Testis (tissue), 3 donors: ENCODE measurements around the gene OTULIN. TPM values are rescaled to one million over a fixed set of nuclear protein-coding genes. Genes with fewer than 3 reads are reported as not detected.

Experiments used
- DNase-seq: peaks from one replicate; pipeline ENCODE4 v3.0.0-alpha.2; 2019
- H3K27ac ChIP-seq, 2 donors: fragments of 200-600 bp; sonication (generic); one replicate each; pipeline ENCODE4 v1.5.1; 2019
- H3K27me3 ChIP-seq: fragments of 200-600 bp; sonication (generic); one replicate; pipeline ENCODE4 v1.5.1; 2019
- H3K36me3 ChIP-seq: fragments of 200-600 bp; sonication (generic); one replicate; pipeline ENCODE4 v1.5.1; 2017; ENCODE audit warnings: low read depth; ENCODE audit errors: missing control alignments
- H3K4me1 ChIP-seq: fragments of 200-600 bp; sonication (generic); one replicate; pipeline ENCODE4 v1.5.1; 2019
- H3K4me3 ChIP-seq, 2 donors: fragments of 200-600 bp; sonication (generic); one replicate each; pipeline ENCODE4 v1.5.1; 2017 to 2019
- H3K9me3 ChIP-seq: fragments of 200-600 bp; sonication (generic); one replicate; pipeline ENCODE4 v1.5.1; 2017
- POLR2A ChIP-seq: fragments of 450-650 bp; IDR thresholded peaks from one replicate; pipeline ENCODE4 v1.6.1; 2017; ENCODE audit warnings: antibody characterized with exemption, mild to moderate bottlenecking, moderate library complexity
- WGBS, 2 donors: methylation state at CpG; one replicate each; pipeline ENCODE4 v1.1.5; 2018; 5-methylcytosine and 5-hydroxymethylcytosine counted together
- intact Hi-C: fragments of 100-400 bp; cut with DNase I; formaldehyde crosslinking; loops from one replicate; pipeline ENCODE4 v1.15.1; 2023; ENCODE audit warnings: low total_unique reads
- polyA plus RNA-seq: library from polyadenylated mRNA; stranded (reverse); fragments of 350-450 nt; fragmentation: Illumina TruSeq; extraction: RNeasy Lipid Tissue Mini Kit (QIAGEN cat#74804); gene quantifications from one replicate; pipeline ENCODE4 v1.2.3, GENCODE V29; 2014; ENCODE audit warnings: low read depth, low replicate concordance; ENCODE audit not compliant: insufficient read depth
- total RNA-seq, 2 donors: library from RNA; depleted of rRNA; stranded (reverse); fragments of >200 nt; gene quantifications; one replicate each; pipeline ENCODE4 v1.2.3, GENCODE V29; 2016
- TF ChIP-seq, protein P1 (sequence below), 3 experiments: fragments of 450-650 bp in 2 of 3; fragments of 200-600 bp in 1 of 3; sonication (generic) in 1 of 3; IDR thresholded peaks; one replicate each; pipeline ENCODE4 v1.5.1; 2016 to 2019; ENCODE audit warnings: antibody characterized with exemption in 3 of 3, mild to moderate bottlenecking in 2 of 3, moderate library complexity in 1 of 3

The OTULIN gene
- total and polyA plus RNA-seq, 3 donors from 2014 or later = 32.7 to 41.0 (median 33.8) TPM

DNA sequence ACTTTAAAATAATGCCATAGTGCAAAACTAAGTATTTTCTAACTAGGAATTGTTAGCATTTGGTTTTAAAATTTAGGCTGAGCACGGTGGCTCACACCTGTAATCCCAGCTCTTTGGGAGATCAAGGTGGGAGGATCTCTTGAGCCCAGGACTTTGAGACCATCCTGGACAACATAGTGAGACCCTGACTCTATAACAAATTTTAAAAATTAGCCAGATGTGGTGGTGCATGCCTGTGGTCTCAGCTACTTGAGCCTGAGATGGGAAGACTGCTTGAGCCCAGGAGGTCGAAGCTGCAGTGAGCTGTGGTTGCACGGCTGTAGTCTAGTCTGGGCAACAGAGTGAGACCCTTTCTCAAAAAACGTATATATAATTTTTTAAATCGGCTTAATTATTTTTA, 4.9 kb downstream of the OTULIN start:
- WGBS, 2 donors = 91 to 94% methylated on average over 5 of the region's 5 CpGs
- no peak overlapping the region for H3K27ac ChIP-seq
- no peaks in the 10 kb centered on the region for H3K9me3 ChIP-seq
- intact Hi-C loops = no loop called here
- no peaks in the 10 kb centered on the region for H3K36me3 ChIP-seq
- no peak overlapping the region for H3K4me3 ChIP-seq
- peaks cover 8% of the 10 kb centered on the region for H3K4me1 ChIP-seq
- TF ChIP-seq POLR2A = no peak
- TF ChIP-seq, protein P1, sequence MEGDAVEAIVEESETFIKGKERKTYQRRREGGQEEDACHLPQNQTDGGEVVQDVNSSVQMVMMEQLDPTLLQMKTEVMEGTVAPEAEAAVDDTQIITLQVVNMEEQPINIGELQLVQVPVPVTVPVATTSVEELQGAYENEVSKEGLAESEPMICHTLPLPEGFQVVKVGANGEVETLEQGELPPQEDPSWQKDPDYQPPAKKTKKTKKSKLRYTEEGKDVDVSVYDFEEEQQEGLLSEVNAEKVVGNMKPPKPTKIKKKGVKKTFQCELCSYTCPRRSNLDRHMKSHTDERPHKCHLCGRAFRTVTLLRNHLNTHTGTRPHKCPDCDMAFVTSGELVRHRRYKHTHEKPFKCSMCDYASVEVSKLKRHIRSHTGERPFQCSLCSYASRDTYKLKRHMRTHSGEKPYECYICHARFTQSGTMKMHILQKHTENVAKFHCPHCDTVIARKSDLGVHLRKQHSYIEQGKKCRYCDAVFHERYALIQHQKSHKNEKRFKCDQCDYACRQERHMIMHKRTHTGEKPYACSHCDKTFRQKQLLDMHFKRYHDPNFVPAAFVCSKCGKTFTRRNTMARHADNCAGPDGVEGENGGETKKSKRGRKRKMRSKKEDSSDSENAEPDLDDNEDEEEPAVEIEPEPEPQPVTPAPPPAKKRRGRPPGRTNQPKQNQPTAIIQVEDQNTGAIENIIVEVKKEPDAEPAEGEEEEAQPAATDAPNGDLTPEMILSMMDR (IDR thresholded peaks at IDR 0.05) = no peak
- no peaks in the 10 kb centered on the region for H3K27me3 ChIP-seq
- DNase-seq = no peak

DNA sequence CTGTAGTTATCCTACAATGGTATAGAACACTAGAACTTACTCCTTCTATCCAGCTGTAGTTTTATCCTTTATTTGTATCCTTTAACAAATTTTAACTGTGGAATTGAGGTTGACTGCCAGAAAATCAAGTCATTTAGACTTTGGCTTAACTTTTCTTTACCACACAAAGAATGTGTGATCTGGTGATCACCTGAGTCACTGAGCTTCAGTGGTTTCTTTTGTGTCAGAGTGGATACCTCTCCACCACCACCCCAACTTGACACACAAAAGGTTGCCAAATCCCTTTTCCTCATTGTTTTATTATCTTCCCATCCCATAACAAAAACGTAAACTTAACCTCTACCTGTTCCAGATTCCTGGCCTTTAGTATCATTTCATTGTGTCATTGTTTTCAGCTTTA, 5.5 kb downstream of the OTULIN start:
- H3K4me1 ChIP-seq = peaks cover 8% of the 10 kb centered on the region
- DNase-seq = no peak

DNA sequence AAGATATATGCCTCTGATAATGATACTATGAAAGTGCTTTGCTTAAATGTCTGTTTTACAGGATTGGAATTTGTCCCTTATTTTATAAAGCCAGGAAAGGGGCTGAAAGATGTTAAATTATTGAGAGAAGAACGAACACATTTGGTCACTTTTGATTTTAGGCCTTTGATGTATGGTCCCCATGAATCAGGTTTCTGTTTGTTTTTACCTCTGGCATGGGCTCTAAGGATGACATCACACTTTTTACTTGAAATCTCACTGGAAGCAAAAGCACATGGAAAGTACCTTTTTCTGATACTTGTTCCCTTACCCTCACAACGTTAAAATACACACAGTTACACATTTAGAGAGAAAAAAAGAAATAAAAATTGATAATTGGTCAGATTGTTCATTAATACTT, 6.9 kb downstream of the OTULIN start:
- WGBS, 2 donors = 62 to 67% methylated on average over 2 of the region's 2 CpGs
- H3K4me1 ChIP-seq = no peaks in the 10 kb centered on the region
- no peak overlapping the region for H3K27ac ChIP-seq

More for the DNA sequence above, 5.5 kb downstream of the OTULIN start:
- H3K27me3 ChIP-seq = no peaks in the 10 kb centered on the region
- no peaks in the 10 kb centered on the region for H3K9me3 ChIP-seq
- H3K36me3 ChIP-seq = no peaks in the 10 kb centered on the region
- H3K27ac ChIP-seq = no peak overlapping the region
- H3K4me3 ChIP-seq = no peak overlapping the region
- WGBS, 2 donors = 78 to 80% methylated on average over 1 of the region's 1 CpG
- intact Hi-C loops = no loop called here
- TF ChIP-seq, protein P1 (IDR thresholded peaks at IDR 0.05) = no peak
- no peak for TF ChIP-seq POLR2A

DNA sequence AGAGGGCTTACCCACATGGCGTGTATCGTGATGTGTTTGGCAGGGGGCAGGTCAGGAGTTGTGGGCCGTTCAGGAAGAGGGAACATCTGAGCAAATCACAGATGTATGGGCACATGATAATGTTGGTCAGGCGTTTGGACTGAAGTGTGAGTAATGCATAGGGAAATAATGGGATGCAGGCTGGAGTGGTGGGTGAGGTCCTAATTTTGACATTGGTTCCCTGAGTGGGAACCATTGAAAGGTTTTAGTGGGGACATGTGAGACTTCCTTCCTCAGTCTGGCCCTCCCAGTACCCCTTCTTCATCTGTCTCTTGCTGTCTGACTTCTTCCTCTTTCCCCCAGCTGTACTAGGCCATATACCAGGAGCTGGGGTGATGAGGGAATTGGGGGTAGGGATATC, 7.6 kb downstream of the OTULIN start:
- intact Hi-C loops = no loop called here
- WGBS, 2 donors = 80 to 97% methylated on average over 4 of the region's 4 CpGs

More for the DNA sequence above, 6.9 kb downstream of the OTULIN start:
- Histone ChIP-seq H3K27me3 (no peaks in the 10 kb centered on the region), H3K36me3 (no peaks in the 10 kb centered on the region), H3K9me3 (no peaks in the 10 kb centered on the region), H3K4me3 (no peak overlapping the region)
- DNase-seq = no peak
- no peak for TF ChIP-seq POLR2A
- TF ChIP-seq, protein P1 (IDR thresholded peaks at IDR 0.05) = no peak
- intact Hi-C loops = no loop called here

More for the DNA sequence above, 7.6 kb downstream of the OTULIN start:
- Histone ChIP-seq H3K4me1 (no peaks in the 10 kb centered on the region), H3K36me3 (no peaks in the 10 kb centered on the region), H3K27ac (no peak overlapping the region), H3K4me3 (no peak overlapping the region), H3K27me3 (no peaks in the 10 kb centered on the region), H3K9me3 (no peaks in the 10 kb centered on the region)
- no peak for TF ChIP-seq POLR2A
- TF ChIP-seq, protein P1 (IDR thresholded peaks at IDR 0.05) = no peak
- no peak for DNase-seq
